ENCODE results near the gene STAT5A. TPM values are rescaled to one million over a fixed set of nuclear protein-coding genes. Genes with fewer than 3 reads are reported as not detected.
A peak's percentile ranks its signal among the peaks of the same experiment; 100 is the strongest.
"Not testable (repeated sequence)": the region's sequence is repeated elsewhere in the genome, so short reads cannot be mapped to it uniquely, and the experiment has no call there.

STAT5A gene
- total RNA-seq, 2 experiments from 2014 or later, result 88.4 to 96.7 TPM

GRCh38 chr17:42304187-42305030 lies 16.1 kb downstream of the STAT5A start:
- ChIA-PET CTCF (interaction anchor here (0.7 to 1.2 kb wide), 2 partner anchors 8 to 82 kb away, joined by 3 to 5 read pairs; no protein-coding TSS in a partner anchor), POLR2A (interaction anchor here (0.9 to 1.6 kb wide), 2 partner anchors 15 to 110 kb away, joined by 4 to 7 read pairs; partner anchors contain the start of gene GHDC)
- Mint-ChIP-seq H3K4me3 (no peak overlapping the region), H3K27me3 (no peaks in the 10 kb centered on the region), H3K27ac (peak overlapping the region; percentile 15), H3K36me3 (ENCODE audit: low read depth) (peaks cover 68% of the 10 kb centered on the region), H3K9me3 (no peaks in the 10 kb centered on the region), H3K4me1 (peaks cover 8% of the 10 kb centered on the region)
- no peak for DNase-seq

GRCh38 chr17:42305031-42305330 lies 16.7 kb downstream of the STAT5A start:
- H3K9me3 Mint-ChIP-seq, H3K27me3 Mint-ChIP-seq, CTCF ChIA-PET, H3K27ac Mint-ChIP-seq, H3K4me1 Mint-ChIP-seq, DNase-seq, H3K4me3 Mint-ChIP-seq: not testable (repeated sequence)
- H3K36me3 Mint-ChIP-seq (ENCODE audit: low read depth), result peaks cover 74% of the 10 kb centered on the region
- POLR2A ChIA-PET, result interaction anchor here (1.6 kb wide), 1 partner anchor 16 kb away, joined by 7 read pairs; no protein-coding TSS in a partner anchor

- Mint-ChIP-seq H3K27me3 (no peaks in the 10 kb centered on the region), H3K9me3 (no peaks in the 10 kb centered on the region), H3K4me3 (no peak overlapping the region), H3K4me1 (peaks cover 16% of the 10 kb centered on the region), H3K27ac (peak overlapping the region; percentile 57), H3K36me3 (ENCODE audit: low read depth) (peaks cover 80% of the 10 kb centered on the region)
- DNase-seq, result no peak
- ChIA-PET CTCF (no interaction called here), POLR2A (interaction anchor here (1.3 kb wide), 1 partner anchor 19 kb away, joined by 3 read pairs; no protein-coding TSS in a partner anchor)
Measured at GRCh38 chr17:42305543-42306384, 17.5 kb downstream of the STAT5A start.

DNA sequence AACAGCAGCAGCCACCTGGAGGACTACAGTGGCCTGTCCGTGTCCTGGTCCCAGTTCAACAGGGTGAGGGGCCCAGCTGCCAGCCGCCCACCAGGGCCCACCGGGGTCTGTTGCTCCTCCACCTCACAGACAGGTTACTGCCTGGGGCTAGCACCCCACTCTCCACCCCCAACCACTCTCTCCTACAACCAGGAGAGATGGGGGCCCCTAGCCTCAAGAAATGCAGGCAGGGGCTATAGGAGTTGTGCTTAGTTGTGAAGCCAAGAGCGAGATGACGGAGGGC lies 18.0 kb downstream of the STAT5A start:
- H3K36me3 Mint-ChIP-seq (ENCODE audit: low read depth), result peaks cover 80% of the 10 kb centered on the region

DNA sequence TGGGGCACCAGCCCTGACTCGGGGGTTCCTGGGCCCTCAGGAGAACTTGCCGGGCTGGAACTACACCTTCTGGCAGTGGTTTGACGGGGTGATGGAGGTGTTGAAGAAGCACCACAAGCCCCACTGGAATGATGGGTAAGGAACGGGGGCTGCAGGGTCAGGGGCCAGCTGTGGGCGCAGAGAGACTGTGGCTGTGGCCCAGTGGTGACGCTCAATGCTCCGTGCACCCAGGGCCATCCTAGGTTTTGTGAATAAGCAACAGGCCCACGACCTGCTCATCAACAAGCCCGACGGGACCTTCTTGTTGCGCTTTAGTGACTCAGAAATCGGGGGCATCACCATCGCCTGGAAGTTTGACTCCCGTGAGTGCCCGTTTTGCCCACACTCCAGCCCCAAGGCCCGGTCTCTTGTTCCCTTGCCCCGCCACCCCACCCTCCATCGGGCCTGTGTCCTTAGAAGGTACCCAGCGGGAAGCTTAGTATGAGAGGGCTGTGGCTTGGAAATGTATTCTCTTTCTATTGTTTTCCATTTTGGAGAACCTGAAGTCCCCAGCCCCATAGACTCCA lies 19.1 kb downstream of the STAT5A start:
- no peak for DNase-seq
- Mint-ChIP-seq H3K9me3 (no peaks in the 10 kb centered on the region), H3K4me3 (no peak overlapping the region), H3K36me3 (ENCODE audit: low read depth) (peaks cover 77% of the 10 kb centered on the region), H3K4me1 (peaks cover 28% of the 10 kb centered on the region), H3K27me3 (no peaks in the 10 kb centered on the region), H3K27ac (peak overlapping the region; percentile 24)
- CTCF ChIA-PET, result interaction anchor here (1.5 kb wide), 1 partner anchor 211 kb away, joined by 4 read pairs; no protein-coding TSS in a partner anchor
- POLR2A ChIA-PET, result interaction anchor here (1.8 to 3.9 kb wide), 2 partner anchors 13 to 18 kb away, joined by 5 to 19 read pairs; partner anchors contain the start of gene STAT5A

More for the DNA sequence above, 18.0 kb downstream of the STAT5A start:
- Mint-ChIP-seq H3K27me3 (no peaks in the 10 kb centered on the region), H3K27ac (no peak overlapping the region), H3K9me3 (no peaks in the 10 kb centered on the region), H3K4me1 (peaks cover 21% of the 10 kb centered on the region), H3K4me3 (no peak overlapping the region)
- DNase-seq, result no peak
- ChIA-PET CTCF (no interaction called here), POLR2A (interaction anchor here (1.3 kb wide), 1 partner anchor 19 kb away, joined by 3 read pairs; no protein-coding TSS in a partner anchor)

DNA sequence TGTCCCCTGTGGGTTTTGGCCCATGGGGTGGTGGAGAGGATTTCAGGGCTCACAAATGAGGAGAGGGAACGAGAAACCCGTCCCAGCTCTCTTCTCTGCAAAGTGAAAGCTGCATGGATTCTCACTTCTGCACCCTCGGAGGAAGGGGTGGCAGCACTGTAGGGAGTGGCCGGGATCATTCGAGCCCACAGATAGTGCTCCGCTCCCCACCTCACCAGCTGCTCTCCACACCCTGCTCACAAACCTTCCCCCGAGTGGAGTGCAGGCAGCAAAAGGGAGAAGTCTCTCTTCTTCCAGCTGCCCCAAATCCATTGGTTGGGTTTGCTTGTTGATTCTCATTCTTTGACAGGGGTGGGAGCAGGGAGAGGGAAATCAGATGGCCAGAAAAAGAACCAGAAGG lies 20.1 kb downstream of the STAT5A start:
- Mint-ChIP-seq H3K27me3 (no peaks in the 10 kb centered on the region), H3K36me3 (ENCODE audit: low read depth) (peaks cover 70% of the 10 kb centered on the region), H3K4me3 (no peak overlapping the region), H3K27ac (no peak overlapping the region), H3K4me1 (peaks cover 34% of the 10 kb centered on the region), H3K9me3 (no peaks in the 10 kb centered on the region)
- ChIA-PET POLR2A (interaction anchor here (0.8 to 3.9 kb wide), 3 partner anchors 14 to 112 kb away, joined by 3 to 19 read pairs (median 5); partner anchors contain the start of gene STAT5A), CTCF (interaction anchor here (0.6 to 20.0 kb wide), 3 partner anchors 80 to 266 kb away, joined by 3 to 342 read pairs (median 4); no protein-coding TSS in a partner anchor)
- no peak for DNase-seq

DNA sequence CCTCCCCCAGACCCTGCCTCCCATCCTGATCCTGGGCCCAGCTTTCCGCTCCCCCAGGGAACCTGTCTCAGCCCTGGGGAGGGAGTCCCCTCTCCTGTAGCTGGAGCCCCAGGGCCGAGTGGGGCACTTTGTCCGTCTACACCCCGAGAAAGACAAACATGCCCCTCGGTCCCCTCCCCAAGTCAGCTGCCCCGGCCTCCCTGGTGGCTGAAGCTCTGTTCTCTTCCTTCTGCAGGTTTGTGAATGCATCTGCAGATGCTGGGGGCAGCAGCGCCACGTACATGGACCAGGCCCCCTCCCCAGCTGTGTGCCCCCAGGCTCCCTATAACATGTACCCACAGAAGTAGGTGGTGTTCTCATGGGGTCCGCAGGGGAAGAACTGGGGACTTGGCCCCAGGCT lies 20.8 kb downstream of the STAT5A start:
- Mint-ChIP-seq H3K4me3 (no peak overlapping the region), H3K36me3 (ENCODE audit: low read depth) (peaks cover 70% of the 10 kb centered on the region), H3K27me3 (no peaks in the 10 kb centered on the region), H3K9me3 (no peaks in the 10 kb centered on the region), H3K27ac (no peak overlapping the region), H3K4me1 (peaks cover 41% of the 10 kb centered on the region)
- POLR2A ChIA-PET, result interaction anchor here (0.8 to 3.9 kb wide), 7 partner anchors 9 to 125 kb away, joined by 3 to 19 read pairs (median 4); partner anchors contain the start of gene STAT5A
- CTCF ChIA-PET, result interaction anchor here (0.9 to 20.0 kb wide), 5 partner anchors 9 to 209 kb away, joined by 3 to 342 read pairs (median 4); no protein-coding TSS in a partner anchor
- no peak for DNase-seq

DNA sequence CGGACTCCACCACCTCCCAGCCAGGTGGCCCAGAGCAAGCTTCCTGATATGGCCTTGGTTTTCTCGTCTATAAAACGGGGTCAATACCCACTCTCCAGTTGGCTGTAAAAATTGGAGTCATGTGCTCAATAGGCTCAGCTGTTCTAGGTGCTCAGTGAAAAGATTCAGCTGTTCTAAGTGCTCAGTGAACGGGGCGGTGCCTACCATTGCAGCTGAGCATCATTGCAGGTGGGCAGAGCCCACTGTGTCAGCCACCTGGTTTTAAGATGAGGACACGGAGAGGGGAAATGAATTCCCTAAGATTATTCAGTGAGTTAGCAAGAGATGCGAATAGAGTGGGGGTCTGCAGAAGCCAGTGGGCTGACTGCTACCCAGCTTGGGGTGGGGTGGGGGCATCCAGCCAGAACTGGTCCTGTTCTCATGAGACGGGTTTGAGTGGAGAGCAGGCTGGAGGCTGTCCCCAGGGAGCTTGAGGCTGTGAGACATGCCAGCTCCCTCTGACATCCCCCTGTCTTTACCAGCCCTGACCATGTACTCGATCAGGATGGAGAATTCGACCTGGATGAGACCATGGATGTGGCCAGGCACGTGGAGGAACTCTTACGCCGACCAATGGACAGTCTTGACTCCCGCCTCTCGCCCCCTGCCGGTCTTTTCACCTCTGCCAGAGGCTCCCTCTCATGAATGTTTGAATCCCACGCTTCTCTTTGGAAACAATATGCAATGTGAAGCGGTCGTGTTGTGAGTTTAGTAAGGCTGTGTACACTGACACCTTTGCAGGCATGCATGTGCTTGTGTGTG lies 21.9 kb downstream of the STAT5A start:
- Mint-ChIP-seq H3K4me1 (peaks cover 49% of the 10 kb centered on the region), H3K27me3 (no peaks in the 10 kb centered on the region), H3K36me3 (ENCODE audit: low read depth) (peaks cover 69% of the 10 kb centered on the region), H3K9me3 (no peaks in the 10 kb centered on the region), H3K27ac (peak overlapping the region; percentile 44), H3K4me3 (no peak overlapping the region)
- no peak for DNase-seq
- ChIA-PET POLR2A (interaction anchor here (0.7 to 3.9 kb wide), 8 partner anchors 8 to 147 kb away, joined by 3 to 19 read pairs (median 4); partner anchors contain the start of gene STAT5A), CTCF (interaction anchor here (0.9 to 20.0 kb wide), 11 partner anchors 8 to 207 kb away, joined by 3 to 342 read pairs (median 5); no protein-coding TSS in a partner anchor)

GRCh38 chr17:42310787-42311215 lies 22.5 kb downstream of the STAT5A start:
- H3K27ac Mint-ChIP-seq, result peak overlapping the region; percentile 44

DNA sequence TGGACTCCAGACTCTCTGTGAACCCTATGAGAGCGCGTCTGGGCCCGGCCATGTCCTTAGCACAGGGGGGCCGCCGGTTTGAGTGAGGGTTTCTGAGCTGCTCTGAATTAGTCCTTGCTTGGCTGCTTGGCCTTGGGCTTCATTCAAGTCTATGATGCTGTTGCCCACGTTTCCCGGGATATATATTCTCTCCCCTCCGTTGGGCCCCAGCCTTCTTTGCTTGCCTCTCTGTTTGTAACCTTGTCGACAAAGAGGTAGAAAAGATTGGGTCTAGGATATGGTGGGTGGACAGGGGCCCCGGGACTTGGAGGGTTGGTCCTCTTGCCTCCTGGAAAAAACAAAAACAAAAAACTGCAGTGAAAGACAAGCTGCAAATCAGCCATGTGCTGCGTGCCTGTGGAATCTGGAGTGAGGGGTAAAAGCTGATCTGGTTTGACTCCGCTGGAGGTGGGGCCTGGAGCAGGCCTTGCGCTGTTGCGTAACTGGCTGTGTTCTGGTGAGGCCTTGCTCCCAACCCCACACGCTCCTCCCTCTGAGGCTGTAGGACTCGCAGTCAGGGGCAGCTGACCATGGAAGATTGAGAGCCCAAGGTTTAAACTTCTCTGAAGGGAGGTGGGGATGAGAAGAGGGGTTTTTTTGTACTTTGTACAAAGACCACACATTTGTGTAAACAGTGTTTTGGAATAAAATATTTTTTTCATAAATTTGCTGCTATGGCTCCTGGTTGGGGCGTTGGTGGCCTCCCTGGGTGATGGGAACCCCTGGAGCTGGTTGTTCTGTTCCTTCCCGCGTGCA lies 23.1 kb downstream of the STAT5A start:
- H3K27me3 Mint-ChIP-seq, result no peaks in the 10 kb centered on the region
- ChIA-PET CTCF (interaction anchor here (1.1 to 20.0 kb wide), 15 partner anchors 8 to 348 kb away, joined by 3 to 342 read pairs (median 5); no protein-coding TSS in a partner anchor), POLR2A (interaction anchor here (0.6 to 3.9 kb wide), 11 partner anchors 22 to 209 kb away, joined by 3 to 19 read pairs (median 4); partner anchors contain the start of genes STAT3, STAT5A and STAT5B)
- H3K27ac Mint-ChIP-seq, result no peak overlapping the region
- no peaks in the 10 kb centered on the region for H3K9me3 Mint-ChIP-seq
- peaks cover 53% of the 10 kb centered on the region for H3K4me1 Mint-ChIP-seq
- H3K36me3 Mint-ChIP-seq (ENCODE audit: low read depth), result peaks cover 70% of the 10 kb centered on the region
- H3K4me3 Mint-ChIP-seq, result no peak overlapping the region
- no peak for DNase-seq

More at GRCh38 chr17:42310787-42311215, 22.5 kb downstream of the STAT5A start:
- no peaks in the 10 kb centered on the region for H3K9me3 Mint-ChIP-seq
- H3K27me3 Mint-ChIP-seq, result no peaks in the 10 kb centered on the region
- H3K4me3 Mint-ChIP-seq, result no peak overlapping the region
- ChIA-PET CTCF (interaction anchor here (1.1 to 20.0 kb wide), 11 partner anchors 11 to 347 kb away, joined by 3 to 342 read pairs (median 5); no protein-coding TSS in a partner anchor), POLR2A (interaction anchor here (1.0 to 3.9 kb wide), 5 partner anchors 22 to 146 kb away, joined by 3 to 19 read pairs (median 3); partner anchors contain the start of gene STAT5A)
- H3K36me3 Mint-ChIP-seq (ENCODE audit: low read depth), result peaks cover 74% of the 10 kb centered on the region
- H3K4me1 Mint-ChIP-seq, result peaks cover 54% of the 10 kb centered on the region
- no peak for DNase-seq

GRCh38 chr17:42312035-42312284 lies 23.7 kb downstream of the STAT5A start:
- H3K4me1 Mint-ChIP-seq, result peaks cover 57% of the 10 kb centered on the region
- CTCF ChIA-PET, result interaction anchor here (0.8 to 20.0 kb wide), 21 partner anchors 8 to 348 kb away, joined by 3 to 342 read pairs (median 4); no protein-coding TSS in a partner anchor

More at GRCh38 chr17:42312035-42312284, 23.7 kb downstream of the STAT5A start:
- no peak for DNase-seq
- H3K36me3 Mint-ChIP-seq (ENCODE audit: low read depth), result peaks cover 72% of the 10 kb centered on the region
- POLR2A ChIA-PET, result interaction anchor here (0.6 to 2.8 kb wide), 15 partner anchors 11 to 224 kb away, joined by 3 to 17 read pairs (median 4); partner anchors contain the start of genes NAGLU, STAT3, STAT5A and STAT5B
- peak overlapping the region; percentile 6 for H3K27ac Mint-ChIP-seq
- no peaks in the 10 kb centered on the region for H3K9me3 Mint-ChIP-seq
- no peaks in the 10 kb centered on the region for H3K27me3 Mint-ChIP-seq
- H3K4me3 Mint-ChIP-seq, result no peak overlapping the region
